GM12873 (cell line): ENCODE measurements around the gene RTN4RL1.
A peak's percentile ranks its signal among the peaks of the same experiment; 100 is the strongest.

Source experiments
- TF ChIP-seq, protein P1 (sequence below): IDR thresholded peaks from 2 replicates; pipeline ENCODE4 v1.5.1; 2012; ENCODE audit warnings: low read depth, mild to moderate bottlenecking, moderate library complexity, low read length, control low read depth; ENCODE audit not compliant: insufficient read depth; ENCODE audit errors: missing control alignments

Gene RTN4RL1

DNA sequence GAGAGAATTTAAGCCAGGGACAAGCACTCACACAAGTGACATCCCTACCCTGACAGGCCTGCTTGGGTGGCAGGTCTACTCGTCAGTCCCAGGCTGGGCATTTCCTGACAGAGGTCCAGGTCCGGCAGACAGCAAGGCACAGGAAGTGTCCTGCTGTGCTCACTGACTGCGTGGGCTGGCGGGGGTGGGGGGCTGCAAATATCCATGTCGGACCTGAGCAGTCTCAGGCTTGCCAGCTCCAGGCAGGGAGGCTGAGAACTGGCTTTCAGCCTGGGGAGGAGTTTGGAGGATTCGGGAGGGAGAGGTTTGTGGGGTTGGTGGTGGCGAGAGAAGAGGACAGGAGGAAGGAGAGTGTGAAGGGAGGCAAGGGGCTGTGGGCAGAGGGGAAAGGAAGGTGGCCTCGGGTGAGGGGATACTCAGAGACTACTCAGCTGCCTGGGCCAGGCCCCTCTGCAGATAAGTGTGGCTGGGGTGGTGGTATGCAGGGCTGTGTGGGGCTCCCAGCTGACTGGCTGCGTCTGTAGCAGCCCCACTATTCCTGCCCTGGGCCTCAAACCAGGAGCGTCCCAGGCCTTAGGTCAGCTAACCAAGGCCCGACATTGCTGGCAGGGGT lies 37.5 kb upstream of the RTN4RL1 start:
- TF ChIP-seq, protein P1, sequence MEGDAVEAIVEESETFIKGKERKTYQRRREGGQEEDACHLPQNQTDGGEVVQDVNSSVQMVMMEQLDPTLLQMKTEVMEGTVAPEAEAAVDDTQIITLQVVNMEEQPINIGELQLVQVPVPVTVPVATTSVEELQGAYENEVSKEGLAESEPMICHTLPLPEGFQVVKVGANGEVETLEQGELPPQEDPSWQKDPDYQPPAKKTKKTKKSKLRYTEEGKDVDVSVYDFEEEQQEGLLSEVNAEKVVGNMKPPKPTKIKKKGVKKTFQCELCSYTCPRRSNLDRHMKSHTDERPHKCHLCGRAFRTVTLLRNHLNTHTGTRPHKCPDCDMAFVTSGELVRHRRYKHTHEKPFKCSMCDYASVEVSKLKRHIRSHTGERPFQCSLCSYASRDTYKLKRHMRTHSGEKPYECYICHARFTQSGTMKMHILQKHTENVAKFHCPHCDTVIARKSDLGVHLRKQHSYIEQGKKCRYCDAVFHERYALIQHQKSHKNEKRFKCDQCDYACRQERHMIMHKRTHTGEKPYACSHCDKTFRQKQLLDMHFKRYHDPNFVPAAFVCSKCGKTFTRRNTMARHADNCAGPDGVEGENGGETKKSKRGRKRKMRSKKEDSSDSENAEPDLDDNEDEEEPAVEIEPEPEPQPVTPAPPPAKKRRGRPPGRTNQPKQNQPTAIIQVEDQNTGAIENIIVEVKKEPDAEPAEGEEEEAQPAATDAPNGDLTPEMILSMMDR, result no peak

DNA sequence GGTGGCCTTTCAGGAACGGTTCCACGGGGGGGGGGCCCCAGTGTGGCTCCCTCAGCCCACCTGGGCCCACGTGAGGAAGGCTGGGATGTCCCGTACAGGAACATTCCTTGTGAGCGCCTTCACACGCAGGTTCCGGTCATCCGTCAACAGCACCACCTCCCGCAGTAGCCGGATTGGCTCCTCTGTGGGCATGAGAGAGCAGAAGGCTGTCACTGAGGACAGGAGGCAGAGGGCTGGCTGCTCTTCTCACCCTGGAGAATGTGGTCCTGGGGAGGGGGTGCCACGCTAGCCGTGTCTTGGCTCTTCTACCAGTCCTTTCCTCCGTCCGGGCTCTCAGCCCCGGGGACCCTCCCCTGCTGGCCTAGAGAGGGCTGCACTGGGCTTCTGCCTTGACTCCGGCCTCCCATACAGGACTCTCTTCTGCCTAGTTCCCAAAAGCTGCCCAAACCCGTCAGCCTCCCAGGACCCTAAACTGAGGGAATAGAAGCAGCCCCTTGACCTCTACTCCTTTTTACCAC lies 36.4 kb upstream of the RTN4RL1 start:
- TF ChIP-seq, protein P1, result no peak

DNA sequence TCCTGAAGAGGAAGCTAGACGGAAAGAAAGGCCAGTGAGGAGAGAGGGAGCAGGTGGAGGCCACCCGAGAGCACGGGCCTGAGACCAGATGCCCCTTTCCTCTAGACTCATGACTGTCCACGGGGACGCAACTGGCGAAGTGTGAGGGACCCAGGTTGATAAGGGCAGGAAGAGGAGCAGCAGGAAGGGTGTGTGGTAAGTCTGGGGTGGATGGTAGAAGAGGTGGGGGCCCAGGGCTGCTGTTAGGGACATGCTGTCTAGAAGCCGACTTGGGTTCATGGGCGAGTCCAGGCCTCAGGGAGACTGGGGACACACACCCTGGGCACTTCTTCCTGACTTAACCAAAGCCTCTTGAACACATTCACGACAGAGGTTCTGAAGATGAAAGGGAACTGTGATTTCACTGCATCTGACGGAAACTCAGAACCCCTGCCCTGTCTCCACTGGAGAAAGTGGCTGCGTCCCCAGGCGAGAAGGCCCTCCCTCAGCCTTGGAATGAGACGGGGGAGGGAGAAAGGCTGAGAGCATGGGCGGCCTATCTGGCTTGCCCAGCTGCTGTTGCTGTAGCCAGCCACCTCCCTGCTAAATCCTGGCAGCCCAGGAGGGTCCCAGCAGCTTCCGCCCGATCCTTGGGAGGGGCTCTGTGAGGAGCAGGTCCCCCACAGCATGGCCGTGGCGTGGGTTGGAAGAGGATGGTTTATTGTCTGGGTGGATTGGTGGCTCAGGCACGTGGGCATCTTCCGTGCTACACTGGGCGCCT lies 35.7 kb upstream of the RTN4RL1 start:
- TF ChIP-seq, protein P1, result no peak

DNA sequence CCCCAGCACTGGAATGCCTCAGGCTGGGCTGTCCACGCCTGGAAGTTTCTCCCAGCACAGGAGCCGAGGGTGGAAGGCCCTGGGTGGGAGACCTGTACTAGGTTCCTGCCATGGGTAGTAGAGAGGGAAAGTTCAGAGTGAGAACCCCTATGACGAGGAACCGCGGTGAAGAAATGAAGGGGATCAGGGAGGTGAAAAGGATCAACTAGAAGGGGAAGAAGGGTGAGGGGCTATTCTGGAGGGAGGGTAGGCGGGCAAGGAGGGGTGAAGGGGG lies 35.2 kb upstream of the RTN4RL1 start:
- TF ChIP-seq, protein P1, result no peak

DNA sequence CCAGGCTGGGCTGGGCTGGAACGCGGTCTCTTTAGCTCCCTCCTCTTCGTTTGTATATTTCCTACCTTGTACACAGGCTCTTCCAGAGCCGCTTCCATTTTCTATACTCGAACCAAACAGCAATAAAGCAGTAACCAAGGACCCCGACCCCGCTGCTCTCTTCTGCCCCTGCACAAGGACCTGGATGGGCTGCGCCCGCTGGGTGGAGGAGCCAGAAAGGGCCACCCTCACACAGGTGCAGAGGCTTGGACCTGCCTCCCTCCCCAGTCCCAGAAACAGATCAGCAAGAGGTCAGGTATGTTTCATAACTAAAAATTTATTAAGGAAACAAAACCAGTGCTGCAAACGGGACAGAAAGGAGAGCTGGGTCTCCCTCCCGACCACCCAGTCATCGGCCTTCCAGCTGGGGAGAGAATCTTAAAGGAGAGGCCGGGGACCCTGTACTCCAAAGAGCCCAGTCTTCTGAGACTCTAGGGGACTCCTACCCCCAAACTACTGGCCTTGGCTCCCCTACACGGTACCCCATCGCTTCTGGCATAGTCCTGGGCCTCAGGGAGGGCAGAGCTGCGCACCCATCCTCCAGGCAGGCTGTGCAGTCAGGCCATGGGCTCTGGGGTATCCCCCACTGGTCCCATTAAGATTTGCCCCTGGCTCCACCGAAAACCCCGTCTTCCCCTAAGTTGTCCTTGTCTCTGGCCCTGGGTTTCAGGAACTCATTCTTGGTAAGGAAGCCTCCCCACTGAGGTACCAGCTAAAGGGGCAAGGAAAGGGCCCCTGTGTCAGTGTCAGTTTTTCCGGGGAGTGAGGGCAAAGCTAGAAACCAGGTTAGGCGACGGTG lies 34.6 kb upstream of the RTN4RL1 start:
- TF ChIP-seq, protein P1, result no peak

DNA sequence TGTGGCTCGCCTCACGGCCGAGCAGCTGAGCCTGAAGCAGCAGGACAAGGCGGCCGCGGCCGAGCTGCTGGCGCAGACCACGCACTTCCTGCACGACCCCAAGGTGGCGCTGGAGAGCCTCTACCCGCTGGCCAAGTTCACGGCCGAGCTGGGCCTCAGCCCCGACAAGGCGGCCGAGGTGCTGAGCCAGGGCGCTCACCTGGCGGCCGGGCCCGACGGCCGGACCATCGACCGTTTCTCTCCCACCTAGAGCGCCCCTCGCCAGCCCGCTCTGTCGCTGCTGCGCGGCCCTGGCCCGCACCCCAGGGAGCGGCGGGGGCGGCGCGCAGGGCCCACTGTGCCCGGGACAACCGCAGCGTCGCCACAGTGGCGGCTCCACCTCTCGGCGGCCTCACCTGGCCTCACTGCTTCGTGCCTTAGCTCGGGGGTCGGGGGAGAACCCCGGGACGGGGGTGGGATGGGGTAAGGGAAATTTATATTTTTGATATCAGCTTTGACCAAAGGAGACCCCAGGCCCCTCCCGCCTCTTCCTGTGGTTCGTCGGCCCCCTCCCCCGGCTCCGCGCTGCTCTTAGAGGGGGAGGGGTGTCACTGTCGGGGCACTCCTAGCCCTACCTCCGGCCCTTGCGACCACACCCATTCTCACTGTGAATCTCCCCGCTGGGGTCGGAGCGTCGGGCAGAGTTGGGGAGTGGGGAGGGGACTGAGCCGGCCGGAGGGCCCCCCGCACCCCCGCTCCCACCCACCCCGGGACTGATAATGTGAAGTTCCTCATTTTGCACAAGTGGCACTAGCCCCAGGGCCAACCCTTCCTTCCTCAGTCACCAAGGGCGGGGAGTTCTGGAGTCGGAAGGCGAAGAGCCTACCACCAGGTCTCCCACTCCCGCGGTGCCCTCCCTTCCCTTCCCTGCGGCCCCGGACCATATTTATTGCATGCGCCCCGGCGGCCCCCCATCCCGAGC lies 33.7 kb upstream of the RTN4RL1 start:
- TF ChIP-seq, protein P1, result peak; percentile 86
